Measurements from ENCODE around the gene SLC34A3.

DNA sequence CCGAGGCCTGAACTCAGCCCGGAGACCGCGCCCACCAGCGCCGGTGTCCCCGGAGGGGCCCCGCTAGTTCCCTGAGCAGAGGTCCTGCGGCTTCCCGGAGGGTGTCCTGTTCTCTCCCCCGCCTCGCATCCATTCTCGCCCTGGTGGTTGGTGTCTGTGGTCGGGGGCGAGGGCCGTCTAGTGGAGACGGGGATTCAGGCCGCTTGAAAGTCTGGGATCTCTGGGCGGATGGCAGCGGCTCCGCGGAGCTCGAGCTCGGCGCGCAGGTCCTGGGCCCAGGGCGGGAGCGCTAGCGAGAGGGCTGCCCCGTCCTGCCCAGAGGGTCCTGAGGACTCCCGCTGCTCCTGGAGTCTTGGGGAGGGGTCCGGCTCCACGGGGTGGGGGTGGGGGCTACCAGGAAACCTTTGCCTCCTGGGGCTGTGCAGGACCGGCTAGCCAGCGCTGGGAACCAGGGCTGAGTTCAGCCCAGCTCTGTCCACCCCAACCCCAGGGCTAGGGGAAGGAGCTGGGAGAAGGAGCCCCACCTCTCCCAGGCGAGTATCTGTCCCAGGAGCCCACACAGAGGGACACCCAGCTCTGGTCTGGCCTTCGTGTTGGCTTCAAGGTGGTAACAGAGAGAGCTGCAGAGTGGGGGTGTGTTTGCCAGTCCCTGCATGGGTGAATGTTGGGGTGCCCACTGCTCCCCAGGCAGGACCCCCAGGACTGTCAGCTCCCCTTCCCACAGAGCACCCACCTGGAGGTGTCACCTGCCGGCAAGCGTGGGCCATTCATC, 50.8 kb downstream of the SLC34A3 start:
- TF ChIP-seq, protein P1, sequence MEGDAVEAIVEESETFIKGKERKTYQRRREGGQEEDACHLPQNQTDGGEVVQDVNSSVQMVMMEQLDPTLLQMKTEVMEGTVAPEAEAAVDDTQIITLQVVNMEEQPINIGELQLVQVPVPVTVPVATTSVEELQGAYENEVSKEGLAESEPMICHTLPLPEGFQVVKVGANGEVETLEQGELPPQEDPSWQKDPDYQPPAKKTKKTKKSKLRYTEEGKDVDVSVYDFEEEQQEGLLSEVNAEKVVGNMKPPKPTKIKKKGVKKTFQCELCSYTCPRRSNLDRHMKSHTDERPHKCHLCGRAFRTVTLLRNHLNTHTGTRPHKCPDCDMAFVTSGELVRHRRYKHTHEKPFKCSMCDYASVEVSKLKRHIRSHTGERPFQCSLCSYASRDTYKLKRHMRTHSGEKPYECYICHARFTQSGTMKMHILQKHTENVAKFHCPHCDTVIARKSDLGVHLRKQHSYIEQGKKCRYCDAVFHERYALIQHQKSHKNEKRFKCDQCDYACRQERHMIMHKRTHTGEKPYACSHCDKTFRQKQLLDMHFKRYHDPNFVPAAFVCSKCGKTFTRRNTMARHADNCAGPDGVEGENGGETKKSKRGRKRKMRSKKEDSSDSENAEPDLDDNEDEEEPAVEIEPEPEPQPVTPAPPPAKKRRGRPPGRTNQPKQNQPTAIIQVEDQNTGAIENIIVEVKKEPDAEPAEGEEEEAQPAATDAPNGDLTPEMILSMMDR (IDR thresholded peaks at IDR 0.05), result no peak
- no peak for TF ChIP-seq POLR2A (IDR thresholded peaks at IDR 0.05)

Measured in esophagus squamous epithelium (tissue), 4 donors.